GM19328 (cell line): Measurements from ENCODE around the gene TTC6.

Experiments
- ATAC-seq: cut with Tn5 transposase; IDR thresholded peaks from one replicate; pipeline ENCODE4 v1.9.1; 2021; ENCODE audit warnings: mild to moderate bottlenecking, moderate library complexity; ENCODE audit not compliant: unreplicated experiment

Gene TTC6

DNA sequence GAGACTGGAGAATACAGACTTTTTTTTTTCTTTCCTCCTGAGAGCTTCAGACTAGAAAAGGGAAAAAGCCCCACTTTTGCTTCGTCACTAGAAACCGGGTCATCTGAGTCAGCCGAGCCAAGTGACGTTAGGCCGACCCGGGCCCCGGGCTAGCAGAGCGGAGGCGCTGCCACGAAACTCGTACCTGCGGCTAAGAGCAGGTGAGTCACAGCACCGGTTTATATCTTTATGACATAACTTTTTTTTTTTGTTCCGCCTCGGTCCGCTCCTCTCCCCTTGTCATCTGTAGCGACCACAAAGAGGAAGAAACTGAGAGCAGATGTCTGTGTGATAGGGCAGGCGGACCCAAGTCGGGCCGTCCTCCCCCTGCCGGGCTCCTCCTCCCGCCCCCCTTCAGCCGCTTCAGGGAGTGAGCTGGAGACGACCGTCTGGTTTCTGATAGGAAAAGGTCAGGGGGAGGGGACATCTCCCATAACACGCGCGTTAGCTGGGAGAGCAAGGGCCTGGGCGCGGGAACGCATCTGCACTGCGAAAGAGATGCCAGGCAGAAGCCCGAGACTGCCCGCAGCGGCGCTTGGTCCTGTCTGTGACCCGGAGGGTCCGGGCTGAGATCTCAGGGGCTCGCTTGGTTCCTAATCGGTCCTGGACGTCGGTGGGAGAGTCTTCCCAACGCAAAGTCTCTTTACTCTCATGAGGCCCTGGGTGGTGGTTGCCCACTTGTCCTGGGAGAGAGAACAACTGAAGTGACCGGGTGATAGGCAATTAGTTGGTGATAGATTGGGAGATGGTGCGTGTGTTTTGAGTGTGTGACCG is 586 bp downstream of the TTC6 start:
- no peak for ATAC-seq

GRCh38 chr14:37596790-37597472 is 1.5 kb downstream of the TTC6 start:
- ATAC-seq = no peak

DNA sequence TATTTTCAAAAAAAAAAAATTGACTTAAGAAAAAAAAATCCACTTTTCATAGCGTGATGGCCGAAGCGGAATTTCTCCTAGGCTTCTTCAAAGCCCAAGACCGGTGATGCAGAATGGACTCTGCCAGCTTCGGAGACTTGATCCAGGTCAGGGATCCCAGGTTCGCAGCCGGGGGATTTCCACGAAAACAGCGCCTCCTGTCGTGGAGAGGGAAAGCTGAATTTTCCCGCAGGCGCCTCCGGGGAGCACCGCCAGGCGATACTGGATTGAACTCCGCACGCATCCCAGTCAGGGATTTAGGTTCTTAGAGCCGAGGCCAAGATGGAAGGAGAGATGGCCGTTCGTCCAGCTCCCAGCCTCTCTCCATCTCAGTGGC is 2.1 kb downstream of the TTC6 start:
- ATAC-seq = no peak

- ATAC-seq = no peak
Observed at GRCh38 chr14:37597914-37598746, 2.7 kb downstream of the TTC6 start.

DNA sequence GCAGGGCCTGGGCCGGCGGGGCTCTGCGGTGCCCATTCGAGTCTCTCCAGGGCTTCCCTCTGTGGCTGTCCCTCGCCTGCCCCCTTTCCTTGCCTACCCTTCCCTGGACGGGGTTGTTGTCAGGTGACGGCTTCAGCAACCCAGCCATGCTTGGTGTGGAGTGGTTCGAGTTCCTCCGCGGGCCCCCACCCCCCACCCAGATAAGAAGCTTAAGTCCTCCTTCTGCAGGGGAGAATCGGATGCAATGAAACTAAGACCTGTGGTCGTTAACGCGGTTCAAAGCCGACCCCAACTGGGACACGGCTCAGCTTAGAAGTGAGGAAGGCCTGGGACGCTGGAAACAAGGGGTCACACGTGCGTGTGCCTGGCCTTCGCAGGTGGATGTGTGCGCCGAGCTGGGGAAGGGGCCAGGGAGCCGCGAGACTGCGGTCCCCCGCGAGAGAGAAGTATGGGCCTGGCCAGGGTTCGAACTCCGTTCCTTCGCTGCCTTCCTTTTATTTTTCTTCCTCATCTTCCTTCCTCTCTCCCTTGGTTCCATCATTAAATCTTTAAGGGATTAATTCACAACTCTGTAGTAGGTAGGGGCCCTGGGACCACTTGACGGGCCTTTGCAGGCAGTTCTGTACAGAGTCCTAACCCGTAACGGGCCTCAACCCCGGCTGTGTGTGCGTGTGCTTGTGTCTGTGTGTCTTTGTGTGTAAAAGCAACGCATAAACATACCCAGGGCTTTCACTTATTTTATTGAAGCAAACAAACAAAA is 3.5 kb downstream of the TTC6 start:
- ATAC-seq = no peak

DNA sequence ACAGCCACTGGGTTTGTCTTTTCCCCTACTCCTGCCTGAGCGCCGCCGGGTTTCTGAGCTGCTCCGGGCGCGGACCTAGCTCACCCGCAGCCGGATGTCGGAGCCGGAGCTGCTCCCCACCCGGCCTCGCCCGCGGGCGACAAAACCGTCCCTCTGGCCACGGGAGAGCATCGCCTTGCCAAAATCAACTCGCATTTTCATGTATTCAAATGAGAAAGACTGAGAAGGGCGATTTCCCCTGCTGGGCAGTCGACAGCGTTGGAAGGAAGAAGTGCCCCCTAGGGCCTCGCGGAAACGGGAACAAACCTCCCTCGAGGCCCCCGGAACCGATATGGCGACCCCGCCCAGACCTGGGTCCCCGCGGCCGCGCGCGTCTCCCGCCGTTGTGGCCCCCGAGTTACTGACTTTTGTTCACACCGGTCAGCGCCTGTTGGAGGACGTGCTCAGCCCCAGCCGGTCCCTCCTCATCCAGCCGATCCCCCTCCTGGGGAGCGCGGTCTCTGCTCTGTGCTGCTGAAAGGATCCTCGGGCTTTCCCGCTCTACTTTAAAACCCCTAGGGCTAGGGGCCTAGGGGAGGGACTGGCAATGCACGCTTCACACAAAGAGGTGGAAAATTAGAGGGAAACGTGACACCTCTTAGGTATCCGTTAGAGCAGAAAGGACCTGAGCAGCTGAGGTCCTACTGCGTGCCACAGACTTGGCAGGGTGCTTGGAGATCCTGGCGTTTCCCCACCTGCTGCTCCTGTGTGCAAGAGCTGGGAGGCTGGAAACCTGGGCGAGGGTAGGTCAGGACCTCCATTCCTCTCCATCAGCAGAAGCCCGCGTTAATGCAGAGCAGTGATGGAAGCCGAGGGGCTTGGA is 4.3 kb downstream of the TTC6 start:
- no peak for ATAC-seq

DNA sequence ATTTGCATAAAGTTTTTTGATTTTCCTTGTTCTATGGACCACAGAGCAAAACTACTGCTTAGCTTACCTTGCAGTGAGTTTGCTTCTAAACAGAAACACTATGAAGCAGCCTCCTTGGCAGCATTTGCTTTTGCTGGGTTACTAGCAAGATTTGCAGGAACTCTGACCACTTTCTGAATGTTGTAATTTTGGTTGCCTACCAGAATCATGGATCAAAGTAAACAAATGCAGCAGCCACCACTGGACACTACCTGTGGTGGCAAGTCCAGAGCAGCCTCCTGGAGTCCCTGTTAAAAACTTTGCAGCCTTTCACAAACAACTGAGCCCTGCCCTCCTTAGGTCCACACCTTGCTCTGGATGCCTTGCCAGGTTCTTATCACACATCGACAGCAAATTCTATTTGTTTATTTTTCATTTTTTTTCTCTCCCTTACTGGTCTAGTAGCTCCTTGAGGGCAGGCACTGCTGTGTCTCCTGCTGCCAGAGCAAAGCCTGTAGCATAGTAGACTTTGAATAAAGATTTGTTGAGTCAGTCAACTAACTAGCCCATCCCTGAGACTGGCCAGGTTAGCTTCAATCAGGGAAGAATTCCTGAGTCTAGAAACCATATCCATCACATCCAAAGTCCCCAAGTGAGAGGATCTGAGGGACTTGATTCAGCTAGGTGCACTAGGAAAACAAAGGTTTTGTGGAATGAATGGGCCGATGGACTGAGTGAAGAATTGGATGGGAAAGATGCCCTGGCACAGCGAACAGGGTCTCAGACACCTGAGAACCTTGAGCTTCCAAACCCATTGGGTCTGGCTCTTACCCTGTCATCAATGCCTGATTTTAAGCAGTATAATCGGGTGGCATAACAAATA is 5.7 kb downstream of the TTC6 start:
- ATAC-seq = no peak

- ATAC-seq = no peak
Observed at GRCh38 chr14:37601865-37602264, 6.4 kb downstream of the TTC6 start.

DNA sequence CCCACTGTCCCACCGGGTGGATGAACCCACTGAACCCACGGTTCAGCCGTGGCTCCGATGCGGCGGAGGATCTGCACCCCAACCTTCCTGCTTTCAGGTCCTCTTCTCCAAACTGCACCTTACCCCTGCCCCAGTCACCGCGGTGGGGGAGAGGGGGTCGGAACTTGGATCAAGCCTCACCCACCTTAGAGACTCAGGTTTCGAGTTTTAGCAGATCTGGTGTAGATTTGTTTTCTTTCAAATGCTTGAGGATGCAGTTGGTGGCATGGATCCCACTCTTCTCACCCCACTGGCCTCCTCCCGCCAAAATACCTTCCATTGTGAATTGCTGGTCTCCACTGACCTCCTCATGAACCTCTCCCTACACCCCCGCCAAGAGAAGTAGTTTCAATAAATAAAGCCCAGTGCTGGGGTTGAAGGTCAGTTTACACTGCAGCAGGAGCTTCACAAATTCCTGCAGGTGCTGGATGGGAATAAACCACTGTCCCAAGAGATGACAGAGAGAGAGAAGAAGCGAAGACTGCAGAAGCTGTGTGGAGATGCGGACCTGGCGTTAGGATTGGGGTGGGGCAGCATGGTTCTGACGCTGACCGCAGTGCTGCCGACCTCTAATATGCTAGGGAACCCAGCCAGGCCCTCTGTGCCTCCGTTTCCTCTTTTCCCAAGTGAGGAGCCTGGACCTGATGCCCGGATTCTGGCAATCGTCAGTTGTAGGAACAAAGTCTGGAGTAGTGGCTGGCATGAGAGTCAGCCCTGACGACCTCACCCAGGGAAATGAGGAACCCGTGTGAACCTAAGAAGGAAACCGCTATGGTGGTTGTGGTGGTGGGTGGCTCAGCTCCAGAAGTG is 7.4 kb downstream of the TTC6 start:
- ATAC-seq = no peak

GRCh38 chr14:37603688-37604251 is 8.3 kb downstream of the TTC6 start:
- ATAC-seq = no peak

GRCh38 chr14:37606678-37607077 is 11.2 kb downstream of the TTC6 start:
- no peak for ATAC-seq

DNA sequence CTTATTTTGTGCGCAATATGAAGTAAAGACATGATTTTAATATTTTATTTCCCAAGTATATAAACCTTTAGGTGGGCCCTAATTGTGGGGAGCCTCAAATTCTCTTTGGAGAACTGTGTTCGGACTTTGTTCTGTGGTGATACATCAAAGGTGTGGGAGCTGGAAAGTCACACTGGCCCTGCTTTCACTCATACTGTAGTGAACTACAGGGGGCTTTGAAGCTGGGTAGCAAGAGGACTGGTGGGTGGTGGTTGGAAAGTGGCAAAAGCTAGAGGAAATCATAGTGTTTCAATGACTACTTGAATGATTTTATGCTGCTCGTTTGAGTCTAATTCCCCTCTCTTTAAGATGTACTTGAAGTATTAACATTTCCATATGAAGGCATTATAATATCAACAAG is 13.2 kb downstream of the TTC6 start:
- no peak for ATAC-seq

GRCh38 chr14:37610945-37611523 is 15.6 kb downstream of the TTC6 start:
- ATAC-seq = no peak

- ATAC-seq = no peak
Observed at GRCh38 chr14:37615582-37616289, 20.3 kb downstream of the TTC6 start.

GRCh38 chr14:37616853-37617252 is 21.4 kb downstream of the TTC6 start:
- ATAC-seq = no peak

DNA sequence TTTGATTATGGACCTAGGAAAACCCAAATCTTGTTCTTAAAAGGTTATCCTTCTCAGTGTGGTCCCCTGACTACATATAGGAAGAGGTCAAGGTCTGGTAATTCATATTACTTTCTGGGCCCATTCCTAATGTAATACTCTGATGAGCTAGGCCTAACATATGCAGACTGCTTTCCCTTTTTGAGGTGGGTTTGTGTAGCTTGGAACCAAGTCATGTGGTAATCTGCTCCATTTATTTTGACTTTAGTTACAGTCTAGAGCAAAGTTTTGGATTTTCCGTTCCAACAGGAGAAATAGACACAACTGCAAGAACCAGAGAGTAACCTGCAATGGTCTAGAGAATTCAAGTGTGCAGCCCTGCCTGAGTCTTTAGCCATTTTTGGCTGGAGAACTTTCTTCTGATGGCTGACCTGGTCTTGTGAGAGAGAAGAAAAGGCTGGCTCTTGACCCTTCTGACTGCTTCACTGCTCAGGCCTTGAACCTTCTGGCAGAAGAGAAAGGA is 22.5 kb downstream of the TTC6 start:
- ATAC-seq = no peak
